Immature natural killer cell (primary cell): ENCODE measurements around the gene DCC. TPM values are rescaled to one million over a fixed set of nuclear protein-coding genes. Genes with fewer than 3 reads are reported as not detected.
A peak's percentile ranks its signal among the peaks of the same experiment; 100 is the strongest.
"Not testable (repeated sequence)": the region's sequence is repeated elsewhere in the genome, so short reads cannot be mapped to it uniquely, and the experiment has no call there.

Experiments
- DNase-seq, 3 donors: peaks; one replicate each; pipeline ENCODE4 v3.0.0; 2022; ENCODE audit warnings: mixed read lengths in 1 of 3
- H3K27ac Mint-ChIP-seq, 6 donors: one replicate each; pipeline ENCODE4 v1.8.0; 2020; ENCODE audit warnings: mixed read lengths in 6 of 6, mild to moderate bottlenecking in 5 of 6, inconsistent platforms in 4 of 6, moderate library complexity in 3 of 6
- H3K27me3 Mint-ChIP-seq, 3 donors: one replicate each; pipeline ENCODE4 v1.8.0; 2020 to 2021; ENCODE audit warnings: low read depth in 3 of 3, mild to moderate bottlenecking in 3 of 3, mixed read lengths in 3 of 3, moderate library complexity in 3 of 3, inconsistent platforms in 1 of 3
- H3K36me3 Mint-ChIP-seq, 3 donors: one replicate each; pipeline ENCODE4 v1.8.0; 2020; ENCODE audit warnings: mixed read lengths in 3 of 3, inconsistent platforms in 2 of 3, mild to moderate bottlenecking in 2 of 3
- H3K4me1 Mint-ChIP-seq, 2 donors: one replicate each; pipeline ENCODE4 v1.8.0; 2020; ENCODE audit warnings: inconsistent platforms in 2 of 2, mild to moderate bottlenecking in 2 of 2, mixed read lengths in 2 of 2, moderate library complexity in 1 of 2
- H3K4me3 Mint-ChIP-seq, 5 donors: one replicate each; pipeline ENCODE4 v1.8.0; 2020; ENCODE audit warnings: mild to moderate bottlenecking in 5 of 5, mixed read lengths in 5 of 5, inconsistent platforms in 3 of 5, moderate library complexity in 3 of 5
- H3K9me3 Mint-ChIP-seq, 6 donors: one replicate each; pipeline ENCODE4 v1.8.0; 2020; ENCODE audit warnings: mild to moderate bottlenecking in 6 of 6, mixed read lengths in 6 of 6, inconsistent platforms in 4 of 6, moderate library complexity in 3 of 6
- polyA plus RNA-seq, 3 donors: library from polyadenylated mRNA; unstranded; fragments of 300-500 nt; fragmentation: Illumina TruSeq; gene quantifications; one replicate each; pipeline ENCODE4 v1.2.3, GENCODE V29; 2021

Gene DCC
- polyA plus RNA-seq, 3 donors from 2014 or later, result not detected

DNA sequence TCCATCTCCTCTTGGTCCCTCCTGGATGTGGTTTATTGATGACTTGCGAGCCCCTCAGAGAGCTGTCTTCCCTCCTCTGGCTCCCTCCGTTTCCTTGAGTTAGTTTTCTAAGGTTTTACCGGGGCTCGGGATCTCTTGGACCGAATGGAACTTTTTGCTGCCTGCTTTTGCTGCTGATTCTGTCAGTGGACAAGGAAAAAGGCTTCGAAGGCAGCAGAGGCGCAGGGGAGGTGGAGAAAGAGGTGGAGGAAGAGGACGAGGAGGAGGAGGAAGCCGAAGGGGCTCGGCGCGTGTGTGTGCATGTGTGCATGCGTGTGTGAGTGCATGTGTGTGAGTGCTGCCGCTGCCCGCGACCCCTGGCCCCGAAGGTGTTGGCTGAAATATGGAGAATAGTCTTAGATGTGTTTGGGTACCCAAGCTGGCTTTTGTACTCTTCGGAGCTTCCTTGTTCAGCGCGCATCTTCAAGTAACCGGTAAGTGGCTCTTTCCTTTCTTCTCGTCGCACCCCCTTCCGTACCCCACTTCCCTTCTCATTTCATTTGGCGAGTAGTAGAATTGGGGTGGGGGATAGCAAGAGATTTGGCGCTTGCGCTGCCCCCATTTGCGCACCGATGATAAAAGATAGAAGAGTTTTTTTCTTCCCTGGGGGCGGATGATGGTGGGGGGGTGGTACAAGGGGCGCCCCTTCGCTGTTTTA lies 557 bp downstream of the DCC start:
- peaks cover 0 to 30% (median 9%) of the 10 kb centered on the region in 6 donors for H3K9me3 Mint-ChIP-seq
- H3K4me3 Mint-ChIP-seq, result peak overlapping the region in 1 of 5 donors; percentile 48
- DNase-seq, result no peak
- no peak overlapping the region for H3K27ac Mint-ChIP-seq
- H3K36me3 Mint-ChIP-seq, result no peaks in the 10 kb centered on the region
- no peaks in the 10 kb centered on the region for H3K4me1 Mint-ChIP-seq
- H3K27me3 Mint-ChIP-seq, result peaks cover 5 to 13% (median 11%) of the 10 kb centered on the region in 3 donors

DNA sequence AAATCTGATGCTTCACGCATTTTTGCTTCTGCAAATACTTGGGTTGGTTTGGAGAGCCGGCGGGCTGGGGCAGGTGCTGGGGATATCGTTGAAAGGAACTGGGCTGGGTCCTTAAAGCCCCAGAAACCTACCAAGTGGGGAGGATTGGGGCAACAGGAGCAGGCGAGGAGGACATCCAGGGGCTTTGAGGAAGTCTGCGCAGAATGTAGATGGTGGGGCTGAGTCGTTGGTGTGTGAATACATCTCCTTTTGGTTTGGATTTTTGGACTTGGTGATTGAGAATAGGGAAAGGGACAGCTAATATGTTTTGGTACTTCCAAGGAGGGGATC lies 1.1 kb downstream of the DCC start:
- Mint-ChIP-seq H3K36me3 (no peaks in the 10 kb centered on the region), H3K4me3 (peak overlapping the region in 1 of 5 donors; percentile 60), H3K4me1 (no peaks in the 10 kb centered on the region), H3K9me3 (peaks cover 0 to 29% (median 9%) of the 10 kb centered on the region in 6 donors), H3K27me3 (peaks cover 5 to 13% (median 11%) of the 10 kb centered on the region in 3 donors), H3K27ac (no peak overlapping the region)
- no peak for DNase-seq

DNA sequence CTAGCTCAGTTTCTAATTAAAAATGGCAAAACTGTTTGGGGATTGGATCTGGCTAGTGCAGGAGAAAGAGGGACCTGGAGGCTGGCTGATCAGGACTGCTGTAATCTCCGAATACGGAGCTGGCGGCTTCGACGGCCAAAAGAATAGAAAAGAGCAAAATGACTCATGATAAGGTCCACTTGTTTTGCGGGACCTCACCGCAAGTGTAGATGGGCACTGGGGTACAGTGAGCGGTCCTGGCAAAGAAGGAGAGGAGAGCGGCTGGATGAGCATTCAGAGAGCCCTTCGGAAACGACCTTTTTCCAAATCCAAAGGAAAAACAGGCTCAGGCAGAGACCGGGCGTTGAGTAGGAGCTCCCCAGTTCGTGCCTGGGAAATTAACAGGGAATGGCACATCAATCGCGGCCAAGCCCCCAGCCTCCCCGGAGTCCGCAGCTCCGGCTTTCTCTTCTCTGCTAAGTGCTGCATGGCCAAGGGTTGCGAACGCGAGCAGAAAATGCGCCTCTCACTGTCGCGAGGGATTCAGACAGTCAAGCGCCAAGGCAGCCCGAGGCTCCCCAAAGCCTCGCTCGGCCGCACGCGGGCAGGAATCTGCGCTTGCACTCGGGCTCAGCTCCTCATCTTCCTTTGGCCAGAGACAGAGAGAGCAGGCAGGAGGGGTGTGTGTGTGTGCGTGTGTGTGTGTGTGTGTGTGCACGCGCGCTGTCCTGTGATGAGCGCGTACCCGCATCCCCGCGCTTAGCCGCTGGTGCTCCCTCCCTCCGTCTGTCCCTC lies 1.8 kb downstream of the DCC start:
- Mint-ChIP-seq H3K27ac (no peak overlapping the region), H3K36me3 (no peaks in the 10 kb centered on the region), H3K27me3 (peaks cover 5 to 13% (median 11%) of the 10 kb centered on the region in 3 donors), H3K4me1 (no peaks in the 10 kb centered on the region), H3K4me3 (no peak overlapping the region), H3K9me3 (peaks cover 0 to 28% (median 9%) of the 10 kb centered on the region in 6 donors)
- no peak for DNase-seq

DNA sequence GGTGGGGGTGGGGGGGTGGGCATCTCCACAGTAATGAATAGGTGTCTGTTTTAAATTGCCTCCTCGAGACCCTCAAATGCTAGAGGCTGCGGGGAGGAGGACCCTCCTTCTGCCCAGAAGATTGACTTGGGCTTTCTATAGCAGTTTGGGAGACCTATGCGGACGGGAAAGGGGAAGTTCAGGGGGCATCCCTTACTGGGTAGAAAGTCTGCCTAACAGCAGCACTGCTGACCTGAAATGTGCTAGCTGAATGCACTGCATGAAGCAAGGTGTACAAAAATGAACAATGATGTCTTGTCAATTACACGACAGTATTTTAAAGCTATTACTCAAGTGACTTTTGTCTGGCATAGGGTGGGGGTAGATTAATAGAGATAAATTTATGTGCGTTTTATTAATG lies 2.5 kb downstream of the DCC start:
- peaks cover 0 to 22% (median 7%) of the 10 kb centered on the region in 6 donors for H3K9me3 Mint-ChIP-seq

DNA sequence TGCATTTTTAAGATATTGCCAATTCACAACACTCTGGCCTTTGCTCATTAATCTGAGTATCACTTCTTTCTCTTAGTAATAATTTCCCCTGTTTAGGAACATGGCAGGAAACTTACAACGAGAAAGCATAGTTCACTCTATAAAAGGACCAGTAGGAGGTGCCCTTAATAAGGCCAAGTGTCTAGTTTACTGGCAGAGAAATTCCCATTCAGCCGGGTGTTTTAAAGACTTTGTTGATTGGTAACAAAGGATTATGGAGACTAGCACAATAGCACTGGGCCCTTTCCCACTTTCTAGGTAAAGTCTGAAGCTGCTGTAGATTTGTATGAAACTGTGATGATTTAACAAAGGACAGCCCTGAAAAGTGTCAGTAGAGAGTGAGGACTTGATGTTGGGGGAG lies 3.1 kb downstream of the DCC start:
- H3K27me3 Mint-ChIP-seq, result peaks cover 5 to 13% (median 11%) of the 10 kb centered on the region in 3 donors
- H3K9me3 Mint-ChIP-seq, result peaks cover 0 to 18% (median 7%) of the 10 kb centered on the region in 6 donors
- no peak overlapping the region for H3K27ac Mint-ChIP-seq
- H3K4me1 Mint-ChIP-seq, result no peaks in the 10 kb centered on the region
- H3K4me3 Mint-ChIP-seq, result no peak overlapping the region
- DNase-seq, result no peak
- no peaks in the 10 kb centered on the region for H3K36me3 Mint-ChIP-seq

More for the DNA sequence above, 2.5 kb downstream of the DCC start:
- Mint-ChIP-seq H3K4me3 (no peak overlapping the region), H3K36me3 (no peaks in the 10 kb centered on the region), H3K27me3 (peaks cover 5 to 13% (median 11%) of the 10 kb centered on the region in 3 donors), H3K27ac (no peak overlapping the region), H3K4me1 (no peaks in the 10 kb centered on the region)
- DNase-seq, result no peak

DNA sequence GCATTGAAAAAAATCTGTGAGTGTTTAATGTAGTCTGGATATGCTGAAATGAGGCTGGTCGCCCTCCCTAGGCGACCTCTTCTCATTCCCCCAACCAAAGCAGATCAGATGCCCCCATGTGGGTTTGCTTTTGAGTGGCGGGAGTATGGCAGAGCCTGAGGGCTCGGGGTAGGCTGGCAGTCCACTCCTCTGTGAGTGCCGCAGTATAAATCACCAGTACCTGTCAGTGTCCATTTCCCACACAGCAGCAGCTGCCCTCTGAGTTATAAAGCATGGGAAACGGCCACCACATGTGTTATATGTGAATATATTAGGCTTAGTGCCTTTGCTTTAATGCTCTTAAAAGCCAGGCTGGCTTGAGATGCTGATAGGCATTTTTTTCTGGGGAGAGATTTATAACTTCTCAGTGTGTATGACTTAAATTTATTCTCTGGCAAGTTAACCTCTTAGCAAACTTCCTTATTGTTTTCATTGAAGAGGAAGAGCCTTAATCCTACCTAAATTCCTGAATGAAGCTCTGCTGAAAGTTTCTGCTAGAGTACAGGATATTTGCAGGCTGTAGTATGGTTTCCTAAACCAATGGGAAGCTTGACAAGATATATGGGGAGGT lies 3.8 kb downstream of the DCC start:
- H3K36me3 Mint-ChIP-seq, result no peaks in the 10 kb centered on the region
- no peak overlapping the region for H3K27ac Mint-ChIP-seq
- H3K27me3 Mint-ChIP-seq, result peaks cover 5 to 13% (median 11%) of the 10 kb centered on the region in 3 donors
- H3K4me1 Mint-ChIP-seq, result no peaks in the 10 kb centered on the region
- no peak for DNase-seq
- peaks cover 0 to 16% (median 7%) of the 10 kb centered on the region in 6 donors for H3K9me3 Mint-ChIP-seq
- H3K4me3 Mint-ChIP-seq, result no peak overlapping the region

DNA sequence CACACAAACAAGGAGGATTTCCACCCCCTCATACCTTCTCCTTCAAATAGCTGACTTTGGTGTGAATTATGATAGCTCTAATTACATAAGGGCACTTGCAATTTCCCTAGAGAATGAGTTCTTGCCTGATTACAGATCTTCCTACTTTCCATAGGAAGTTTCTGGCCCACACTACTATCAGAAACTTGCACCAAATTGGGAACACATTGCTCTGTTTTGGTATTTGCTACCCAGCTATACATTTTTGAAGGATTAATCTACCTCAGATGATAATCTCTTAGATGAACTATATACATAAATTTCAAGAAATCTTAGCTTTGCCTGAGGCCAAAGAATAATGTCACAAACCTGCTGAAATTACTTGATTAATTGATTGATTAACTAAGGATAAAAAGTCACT lies 4.9 kb downstream of the DCC start:
- Mint-ChIP-seq H3K27me3 (peaks cover 5 to 11% (median 10%) of the 10 kb centered on the region in 3 donors), H3K9me3 (peaks cover 0 to 17% (median 10%) of the 10 kb centered on the region in 6 donors), H3K27ac (no peak overlapping the region), H3K4me1 (no peaks in the 10 kb centered on the region), H3K36me3 (no peaks in the 10 kb centered on the region), H3K4me3 (no peak overlapping the region)
- DNase-seq, result no peak

DNA sequence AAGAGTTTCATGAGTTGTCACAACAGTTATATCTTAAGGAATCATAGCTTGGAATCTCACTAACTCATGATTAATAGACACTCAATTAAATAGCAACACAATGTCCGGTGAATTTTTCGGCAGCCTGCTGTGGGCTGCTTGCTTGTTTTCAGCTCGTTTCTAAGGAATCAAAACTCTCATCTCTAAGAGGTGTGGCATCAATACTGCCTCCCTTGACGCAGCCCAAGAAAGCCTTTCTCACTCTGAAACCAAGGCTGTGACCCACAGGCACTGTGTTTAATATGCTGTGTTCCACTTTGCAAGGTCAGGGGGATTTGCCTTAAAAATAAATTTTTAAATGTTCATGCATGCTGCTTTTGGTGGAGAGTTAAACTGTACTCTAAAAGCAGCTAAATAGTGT lies 5.4 kb downstream of the DCC start:
- Mint-ChIP-seq H3K27ac (no peak overlapping the region), H3K36me3 (no peaks in the 10 kb centered on the region), H3K9me3 (peaks cover 0 to 15% (median 6%) of the 10 kb centered on the region in 6 donors), H3K4me1 (no peaks in the 10 kb centered on the region), H3K27me3 (peaks cover 4 to 6% (median 6%) of the 10 kb centered on the region in 3 donors), H3K4me3 (no peak overlapping the region)
- DNase-seq, result no peak

DNA sequence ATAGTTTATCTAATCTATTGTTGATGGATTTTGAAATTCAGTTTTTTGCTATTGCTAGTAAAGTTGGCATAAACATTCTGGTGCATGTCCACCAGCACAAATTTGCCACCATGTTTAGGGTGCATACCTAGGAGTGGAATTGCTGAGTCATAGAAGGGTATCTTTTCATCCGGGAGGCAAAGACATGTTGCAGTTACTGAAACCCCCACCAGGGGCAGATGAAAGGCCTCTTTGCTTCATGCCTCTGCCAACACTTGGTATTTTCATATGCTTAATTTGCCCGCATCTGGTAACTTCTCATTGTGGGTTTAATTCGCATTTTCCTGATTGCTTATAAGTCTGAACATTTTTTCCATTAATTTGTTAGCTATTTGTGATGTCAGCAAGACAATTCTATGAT lies 8.2 kb downstream of the DCC start:
- Mint-ChIP-seq H3K27ac (no peak overlapping the region), H3K9me3 (peaks cover 0 to 11% (median 4%) of the 10 kb centered on the region in 6 donors), H3K4me3 (no peak overlapping the region), H3K4me1 (no peaks in the 10 kb centered on the region), H3K36me3 (no peaks in the 10 kb centered on the region), H3K27me3 (peaks cover 0 to 5% (median 3%) of the 10 kb centered on the region in 3 donors)
- no peak for DNase-seq

DNA sequence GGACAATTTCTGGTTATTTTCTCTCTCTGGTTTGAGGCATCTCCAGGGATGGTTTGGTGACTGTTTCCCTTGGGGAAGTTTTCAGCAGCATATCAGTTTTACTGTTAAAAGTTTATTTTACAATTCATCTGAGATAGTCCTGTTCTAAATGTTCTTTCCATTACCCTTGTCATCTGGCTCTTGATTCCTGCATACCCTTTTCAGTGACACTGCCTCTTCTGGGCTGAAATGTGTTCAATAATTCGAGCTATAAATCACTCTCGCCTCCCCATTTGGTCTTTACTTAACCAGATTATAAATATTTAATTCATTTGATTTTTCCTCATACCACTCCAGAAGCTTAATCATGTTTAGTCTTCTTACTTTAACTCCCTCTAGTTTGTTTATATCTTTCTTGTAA lies 9.5 kb downstream of the DCC start:
- Mint-ChIP-seq H3K4me1 (no peaks in the 10 kb centered on the region), H3K27ac (no peak overlapping the region), H3K36me3 (no peaks in the 10 kb centered on the region), H3K9me3 (peaks cover 0 to 11% (median 4%) of the 10 kb centered on the region in 6 donors), H3K27me3 (peaks cover 0 to 5% (median 3%) of the 10 kb centered on the region in 3 donors), H3K4me3 (no peak overlapping the region)
- no peak for DNase-seq

DNA sequence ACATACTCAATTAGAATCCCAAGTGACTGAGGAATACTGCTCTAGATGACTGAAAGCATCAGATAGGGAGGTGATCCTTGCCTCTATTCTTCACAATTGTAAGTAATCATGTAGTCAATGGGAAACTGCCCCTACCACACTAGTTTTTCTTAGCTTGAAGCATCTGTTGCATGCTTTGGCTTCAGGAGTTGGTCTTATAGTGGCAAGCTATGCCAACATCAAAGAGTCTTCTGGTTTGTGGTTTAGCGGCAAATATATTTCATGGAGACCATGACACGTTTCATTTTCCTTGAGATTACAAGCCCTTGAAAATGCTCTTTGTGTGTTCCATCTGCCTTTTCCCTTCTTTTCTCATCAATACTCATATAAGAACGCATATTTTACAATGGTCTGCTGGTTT lies 12.9 kb downstream of the DCC start:
- no peak for DNase-seq
- Mint-ChIP-seq H3K9me3 (peaks cover 0 to 13% (median 5%) of the 10 kb centered on the region in 6 donors), H3K4me3 (no peak overlapping the region), H3K36me3 (no peaks in the 10 kb centered on the region), H3K27ac (no peak overlapping the region), H3K4me1 (no peaks in the 10 kb centered on the region), H3K27me3 (peaks cover 0 to 5% (median 3%) of the 10 kb centered on the region in 3 donors)

DNA sequence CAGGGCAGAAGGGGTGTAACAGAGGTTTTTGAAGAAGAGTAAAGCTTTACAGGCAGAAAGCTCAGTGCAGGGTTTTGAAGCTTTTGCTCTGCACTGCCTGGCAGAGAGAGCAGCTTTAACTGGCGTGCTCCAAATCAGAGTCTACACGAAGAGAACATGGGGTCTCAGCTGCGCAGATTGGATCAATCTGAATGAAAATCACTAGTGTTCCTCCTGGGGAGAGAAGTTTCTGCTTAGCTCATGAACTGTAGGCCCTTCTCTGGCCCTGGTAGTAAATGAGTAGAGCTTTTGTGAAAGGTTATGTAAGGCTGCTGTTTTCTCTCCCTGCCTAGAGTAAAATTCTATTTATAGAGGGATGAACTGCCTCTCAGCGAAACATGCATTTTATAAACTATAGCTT lies 13.6 kb downstream of the DCC start:
- H3K27me3 Mint-ChIP-seq, result peaks cover 0 to 5% (median 3%) of the 10 kb centered on the region in 3 donors
- H3K4me3 Mint-ChIP-seq, result no peak overlapping the region
- H3K4me1 Mint-ChIP-seq, result no peaks in the 10 kb centered on the region
- DNase-seq, result no peak
- peaks cover 0 to 15% (median 8%) of the 10 kb centered on the region in 6 donors for H3K9me3 Mint-ChIP-seq
- H3K27ac Mint-ChIP-seq, result no peak overlapping the region
- no peaks in the 10 kb centered on the region for H3K36me3 Mint-ChIP-seq

DNA sequence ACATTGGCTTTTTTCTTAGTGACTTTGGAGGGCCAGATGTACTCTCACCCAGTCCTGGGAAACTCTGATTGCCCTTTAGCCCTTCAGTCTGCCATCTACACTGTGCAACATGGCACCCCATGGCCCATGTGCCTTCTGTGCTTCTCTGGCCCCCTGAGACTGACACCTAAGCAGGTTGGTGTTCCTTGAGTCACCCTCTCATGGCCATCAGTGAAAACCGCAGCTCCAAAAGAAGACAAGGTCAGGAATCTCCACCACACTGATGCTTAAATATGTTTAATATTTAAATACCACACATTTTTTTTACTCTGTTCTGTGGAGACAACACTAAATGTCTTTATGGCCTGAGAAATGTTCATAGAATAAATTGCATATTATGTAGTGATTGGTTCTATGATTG lies 23.9 kb downstream of the DCC start:
- no peak overlapping the region for H3K27ac Mint-ChIP-seq

DNA sequence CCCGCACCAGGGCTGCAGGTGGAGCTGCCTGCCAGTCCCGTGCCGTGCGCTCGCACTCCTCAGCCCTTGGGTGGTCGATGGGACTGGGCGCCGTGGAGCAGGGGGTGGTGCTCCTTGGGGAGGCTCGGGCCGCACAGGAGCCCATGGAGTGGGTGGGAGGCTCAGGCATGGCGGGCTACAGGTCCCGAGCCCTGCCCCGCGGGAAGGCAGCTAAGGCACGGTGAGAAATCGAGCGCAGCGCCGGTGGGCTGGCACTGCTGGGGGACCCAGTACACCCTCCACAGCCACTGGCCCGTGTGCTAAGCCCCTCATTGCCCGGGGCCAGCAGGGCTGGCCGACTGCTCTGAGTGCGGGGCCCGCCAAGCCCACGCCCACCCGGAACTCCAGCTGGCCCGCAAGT lies 26.9 kb downstream of the DCC start:
- not testable (repeated sequence) for DNase-seq, H3K27me3 Mint-ChIP-seq, H3K27ac Mint-ChIP-seq, H3K36me3 Mint-ChIP-seq, H3K4me1 Mint-ChIP-seq, H3K4me3 Mint-ChIP-seq
- peaks cover 0 to 11% (median 3%) of the 10 kb centered on the region in 6 donors for H3K9me3 Mint-ChIP-seq

More for the DNA sequence above, 23.9 kb downstream of the DCC start:
- H3K4me3 Mint-ChIP-seq, result no peak overlapping the region
- no peaks in the 10 kb centered on the region for H3K36me3 Mint-ChIP-seq
- DNase-seq, result no peak
- no peaks in the 10 kb centered on the region for H3K27me3 Mint-ChIP-seq
- H3K4me1 Mint-ChIP-seq, result no peaks in the 10 kb centered on the region
- H3K9me3 Mint-ChIP-seq, result peaks cover 0 to 11% (median 4%) of the 10 kb centered on the region in 6 donors
